Mucosa of gallbladder (tissue), 1 donor: Measurements from ENCODE around the gene PARP12. TPM values are rescaled to one million over a fixed set of nuclear protein-coding genes. Genes with fewer than 3 reads are reported as not detected.

ENCODE experiments used
- DNase-seq: peaks from one replicate; pipeline ENCODE4 v3.0.0-alpha.2; 2020; ENCODE audit warnings: low spot score
- total RNA-seq: library from RNA; stranded (reverse); gene quantifications from one replicate; pipeline ENCODE4 v1.2.1, GENCODE V29; 2021
- donor health status: DM: no; HTN: no; CAD: no.

The PARP12 gene
- total RNA-seq, 1 donor from 2014 or later = 26.7 TPM

DNA sequence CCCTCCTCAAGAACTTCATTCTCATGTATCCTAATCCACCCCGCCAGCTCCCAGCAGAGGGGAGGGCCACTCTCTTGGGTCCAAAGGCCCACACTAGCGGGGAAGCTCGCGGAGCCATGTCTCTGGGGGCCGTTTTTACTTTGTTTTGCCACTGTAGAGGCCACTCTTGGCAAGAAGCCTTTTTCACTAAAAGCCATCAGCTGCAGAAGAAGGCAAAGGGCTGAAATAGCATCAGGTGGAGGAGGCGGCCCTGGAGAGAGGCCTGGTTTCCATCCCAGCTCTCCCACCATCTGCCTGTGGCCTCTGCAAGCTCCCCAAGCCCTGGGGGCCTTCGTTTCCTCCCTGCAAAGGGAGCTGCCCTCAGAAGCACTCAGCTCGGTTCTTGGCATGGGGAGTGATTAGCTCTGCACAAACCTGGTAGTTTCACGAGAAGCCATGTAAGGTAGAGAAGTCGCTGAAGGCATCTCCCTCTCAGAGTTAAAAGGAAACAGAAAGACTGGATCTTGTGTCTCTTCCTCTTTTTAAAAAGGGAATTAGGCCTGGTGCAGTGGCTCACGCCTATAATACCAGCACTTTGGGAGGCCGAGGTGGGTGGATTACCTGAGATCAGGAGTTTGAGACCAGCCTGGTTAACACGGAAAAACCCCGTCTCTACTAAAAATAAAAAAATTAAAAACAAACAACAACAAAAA, 70.3 kb downstream of the PARP12 start:
- DNase-seq = no peak

DNA sequence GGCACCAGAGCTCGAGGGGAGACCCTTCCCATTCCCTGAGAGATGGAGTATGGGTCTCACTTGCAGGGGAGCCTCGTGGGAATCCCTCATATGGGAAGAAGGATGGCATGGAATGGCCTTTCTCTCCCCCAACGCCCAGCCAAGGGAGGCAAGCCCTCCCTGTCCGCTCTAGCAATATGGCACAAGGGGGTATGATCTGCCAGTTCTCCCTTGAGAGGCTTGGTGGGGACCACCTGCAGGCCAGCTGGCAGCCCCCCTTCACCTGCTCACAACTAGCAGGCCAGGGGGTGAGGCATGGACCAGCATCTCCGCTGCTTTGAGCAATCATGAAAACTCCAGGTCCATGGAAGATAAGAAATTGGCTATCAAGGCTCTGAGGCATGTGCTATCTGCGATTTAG, 70.8 kb downstream of the PARP12 start:
- DNase-seq = no peak

DNA sequence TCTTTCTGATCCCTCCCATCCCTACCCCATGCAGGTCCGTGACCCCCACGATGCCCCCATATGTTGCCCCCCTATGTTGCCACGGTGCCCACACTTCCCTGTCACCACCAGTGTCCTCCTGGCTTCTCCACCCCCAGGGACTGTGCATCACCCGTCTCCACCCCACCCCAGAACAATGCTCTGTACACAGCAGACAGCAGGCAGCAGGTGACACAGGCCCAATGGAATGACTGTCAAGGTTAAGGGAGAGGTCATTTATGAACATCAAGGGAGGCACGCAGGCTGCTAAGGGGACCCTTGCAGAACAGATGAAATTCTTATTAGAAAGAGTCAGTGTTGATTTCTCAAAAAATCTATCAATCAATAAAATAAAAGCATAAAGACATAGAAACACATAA, 71.5 kb downstream of the PARP12 start:
- DNase-seq = no peak

DNA sequence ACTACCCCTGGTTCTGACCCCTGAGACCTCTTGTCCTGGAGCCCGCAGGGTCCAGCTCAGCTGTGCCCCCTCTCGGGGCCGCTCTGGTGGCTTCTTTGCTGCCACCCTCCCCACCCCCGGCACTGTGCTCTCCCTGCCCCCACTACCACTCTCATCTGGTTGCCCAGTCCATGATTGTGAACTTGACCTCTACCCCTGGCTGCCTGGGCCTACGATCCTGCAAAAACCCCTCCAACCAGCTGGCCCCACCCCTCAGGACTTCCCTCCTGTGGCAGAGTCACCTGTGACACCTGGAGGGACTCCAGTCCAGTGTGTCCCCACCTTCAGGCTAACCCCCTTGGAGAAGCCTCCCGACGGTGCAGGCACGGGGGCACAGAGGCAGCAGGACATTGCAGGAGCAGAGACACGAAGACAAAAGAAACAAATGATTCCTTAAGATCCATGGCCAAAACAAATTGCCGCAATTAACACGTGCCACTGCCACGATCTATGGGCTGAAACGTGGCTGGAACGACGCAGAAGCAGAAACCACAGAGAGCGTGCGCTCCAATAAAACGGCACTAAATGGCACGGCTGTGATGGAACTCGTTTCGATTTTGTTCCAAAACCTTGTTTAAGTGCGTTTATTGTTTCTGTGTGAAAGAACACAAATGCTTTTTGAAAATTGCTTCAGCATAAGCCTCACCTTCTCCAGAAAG, 72.0 kb downstream of the PARP12 start:
- no peak for DNase-seq

DNA sequence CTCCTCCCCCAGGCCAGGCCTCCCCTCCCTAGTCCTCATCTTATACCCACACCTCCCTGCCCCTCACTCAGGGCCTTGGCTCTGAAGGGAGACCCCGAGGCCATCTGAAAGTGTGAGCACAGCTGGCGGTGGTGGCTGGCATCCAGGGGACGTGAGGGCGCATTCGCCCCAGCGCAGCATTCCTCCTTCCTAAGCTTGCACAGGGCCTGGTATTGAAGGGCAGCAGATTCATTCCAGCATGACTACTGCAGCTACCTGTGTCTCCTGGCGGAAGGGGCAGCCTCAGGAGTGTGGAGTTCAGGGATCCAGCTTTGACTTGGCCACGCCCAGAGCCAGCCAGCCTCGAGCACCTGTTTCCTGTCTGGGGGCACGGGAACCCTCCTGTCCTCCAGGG, 72.6 kb downstream of the PARP12 start:
- no peak for DNase-seq

DNA sequence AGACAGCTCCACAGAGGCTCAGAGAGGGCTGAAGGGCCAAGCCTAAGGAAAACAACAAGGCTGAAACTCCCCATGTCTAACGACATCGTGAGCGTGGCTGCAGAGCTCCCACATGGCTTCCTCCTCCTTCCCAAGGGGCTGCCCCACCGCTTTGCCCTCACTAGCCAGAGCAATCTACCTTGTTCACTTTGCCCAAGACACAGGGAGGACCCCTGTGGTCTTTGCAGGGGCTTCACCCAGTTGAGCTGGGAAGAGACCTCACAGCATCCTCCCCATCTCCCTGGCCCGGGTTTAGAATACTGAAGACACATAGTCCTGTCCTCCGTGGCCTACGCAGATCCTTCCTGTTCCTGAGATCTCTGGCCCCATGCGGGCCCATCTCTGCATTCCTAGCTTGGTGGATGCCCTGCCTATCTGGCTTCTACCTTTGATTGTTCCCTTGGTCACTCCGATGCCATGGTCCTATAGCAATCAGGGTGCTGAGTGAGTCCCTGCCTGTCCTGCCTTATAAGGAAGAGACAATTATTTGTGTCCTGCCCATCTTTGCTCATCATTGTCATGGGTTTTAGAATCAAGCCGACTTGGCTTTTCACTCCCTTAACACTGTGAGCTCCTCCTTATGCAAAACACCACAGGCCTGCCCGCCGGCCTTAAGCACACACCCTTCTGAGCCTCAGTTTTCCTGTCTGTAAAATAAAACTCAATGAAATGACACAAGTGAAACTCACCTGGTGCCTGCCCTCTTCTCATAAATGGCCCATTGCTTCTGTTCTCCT, 73.2 kb downstream of the PARP12 start:
- no peak for DNase-seq

DNA sequence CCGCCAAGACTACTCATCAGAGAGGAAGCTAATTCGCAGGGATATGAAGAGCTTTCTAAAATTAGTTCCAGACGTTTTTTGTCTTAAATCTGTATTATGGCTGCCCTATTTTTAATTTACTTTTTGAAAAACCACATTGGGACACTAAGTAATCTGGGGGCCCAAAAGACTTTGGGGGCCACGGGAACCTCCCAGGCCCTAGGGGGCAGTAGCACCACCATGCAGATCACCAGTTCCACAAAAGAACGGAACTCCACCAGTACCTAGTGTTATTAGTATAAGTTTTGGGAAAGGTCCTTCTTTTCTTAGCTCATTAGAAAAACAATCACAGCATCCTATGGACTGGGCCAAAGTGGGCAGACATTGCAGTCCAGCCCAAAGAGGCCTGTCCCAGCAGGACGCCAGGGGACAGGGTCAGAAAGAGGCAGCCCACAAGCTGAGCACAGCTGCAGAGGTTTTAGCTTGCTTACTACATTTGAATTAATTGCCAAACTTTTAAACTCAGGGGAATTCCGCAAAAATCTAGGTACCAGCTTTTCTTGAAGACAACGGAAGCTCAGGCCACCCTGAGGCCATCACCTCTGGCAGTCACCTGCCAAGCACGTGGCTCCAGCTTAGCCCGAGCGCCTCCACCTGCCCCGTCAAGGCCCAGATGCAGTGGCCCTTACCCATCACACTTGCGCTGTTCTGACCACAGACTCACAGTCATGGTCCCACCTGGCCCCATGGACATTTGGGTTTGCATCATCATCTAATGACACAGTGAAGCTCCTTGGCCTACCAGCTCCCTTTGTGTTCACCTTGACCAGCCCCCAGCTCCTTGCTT, 74.8 kb downstream of the PARP12 start:
- no peak for DNase-seq

DNA sequence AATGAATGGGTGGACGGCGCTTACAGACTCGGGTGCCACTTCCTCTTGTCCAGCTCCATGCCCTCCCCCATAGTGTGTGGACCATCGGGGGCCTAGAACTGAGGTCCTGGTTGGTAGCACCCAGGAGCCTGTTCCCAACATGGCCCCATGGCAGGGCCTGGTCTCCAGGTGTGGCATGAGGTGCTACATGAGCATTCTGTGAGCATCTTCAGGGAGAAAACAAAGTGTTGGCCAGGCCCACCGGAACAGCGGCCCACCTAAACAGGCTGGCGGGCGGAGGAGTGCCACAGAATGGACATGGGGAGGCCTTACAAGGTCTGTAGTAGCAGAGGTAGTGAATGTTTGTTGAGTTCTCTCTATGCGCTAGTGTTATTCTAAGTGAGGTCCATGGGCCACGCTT, 76.9 kb downstream of the PARP12 start:
- no peak for DNase-seq

DNA sequence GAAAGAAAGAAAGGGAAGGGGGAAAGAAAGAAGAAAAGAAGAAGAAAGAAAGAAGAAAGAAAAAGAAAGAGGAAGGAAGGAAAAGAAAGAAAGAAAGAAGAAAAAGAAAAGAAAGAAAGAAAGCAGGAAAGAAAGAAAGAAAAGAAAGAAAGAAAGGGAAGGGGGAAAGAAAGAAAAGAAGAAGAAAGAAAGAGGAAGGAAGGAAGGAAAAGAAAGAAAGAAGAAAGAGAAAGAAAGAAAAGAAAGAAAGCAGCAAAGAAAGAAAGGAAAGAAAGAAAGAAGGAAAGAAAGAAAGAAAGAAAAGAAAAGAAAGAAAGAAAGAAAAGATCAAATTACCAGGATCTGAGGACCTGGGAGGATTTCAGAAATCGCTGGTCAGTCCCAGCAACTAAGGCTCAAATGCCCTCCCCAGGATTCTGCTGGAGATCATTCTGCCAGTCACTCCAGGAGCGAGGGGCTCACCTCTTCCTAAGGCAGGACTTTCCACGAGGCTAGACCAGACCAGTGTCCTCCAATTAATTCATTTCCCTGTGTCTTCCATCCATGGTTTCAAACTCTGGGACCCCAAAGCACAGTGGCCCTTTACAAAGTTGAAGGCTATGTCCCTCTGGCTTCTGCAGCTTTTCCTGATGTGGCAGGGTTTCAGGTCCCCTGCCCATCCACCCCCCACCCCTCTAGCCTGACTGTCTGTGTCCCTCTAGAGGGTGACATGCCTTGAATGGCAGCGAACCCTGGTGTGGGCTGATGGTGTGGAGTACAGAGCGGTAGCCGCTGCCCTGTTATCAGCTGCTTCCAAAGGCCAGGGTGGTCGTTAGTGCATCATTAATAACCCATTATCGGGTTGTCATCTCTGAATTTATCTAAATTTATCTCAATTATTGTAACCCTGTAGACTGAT, 77.9 kb downstream of the PARP12 start:
- DNase-seq = no peak

DNA sequence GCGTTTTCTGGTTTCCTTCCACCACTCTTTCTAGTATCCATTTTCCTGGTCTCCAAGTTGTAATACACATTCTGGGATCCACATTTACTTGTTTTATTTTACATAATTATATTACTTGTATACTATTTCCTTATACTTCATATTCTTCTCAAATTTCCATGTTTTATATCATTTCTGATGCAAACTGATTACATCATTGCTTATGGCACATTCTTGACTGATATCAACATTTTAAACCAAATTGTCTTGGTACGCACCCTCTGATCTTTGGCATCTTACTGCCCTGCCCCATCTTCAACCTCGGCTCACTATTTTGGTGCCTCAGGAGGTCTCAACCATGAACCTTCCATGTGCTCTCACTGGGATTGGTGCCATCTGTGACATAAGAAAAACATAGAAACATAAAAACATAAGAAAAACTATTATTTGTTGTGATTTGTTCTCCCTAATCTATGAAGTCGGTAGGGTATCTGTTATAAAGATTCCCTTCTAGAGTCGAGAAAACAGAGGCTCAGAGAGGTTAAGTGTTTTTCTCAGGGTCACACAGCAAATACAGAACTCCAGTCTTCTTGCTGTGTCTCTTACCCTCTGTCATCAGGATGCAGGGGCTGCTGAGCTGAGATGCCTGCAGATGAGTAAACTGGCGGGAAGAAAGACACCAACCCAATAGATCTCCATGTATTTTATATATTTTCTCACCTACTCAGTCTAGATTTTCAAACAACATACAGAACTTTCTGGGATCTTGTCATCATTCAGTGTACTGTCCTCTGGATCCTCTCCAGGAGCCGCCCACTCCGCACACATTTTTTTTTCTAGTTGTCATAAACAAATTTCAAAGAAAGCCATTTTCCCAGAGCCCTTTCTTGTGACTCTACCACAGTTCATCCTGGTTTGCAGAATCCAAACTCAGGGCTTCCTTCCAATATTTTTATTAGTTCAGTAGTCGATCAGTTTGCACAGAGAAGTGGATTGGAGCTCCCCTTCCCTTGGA, 79.5 kb downstream of the PARP12 start:
- DNase-seq = no peak

DNA sequence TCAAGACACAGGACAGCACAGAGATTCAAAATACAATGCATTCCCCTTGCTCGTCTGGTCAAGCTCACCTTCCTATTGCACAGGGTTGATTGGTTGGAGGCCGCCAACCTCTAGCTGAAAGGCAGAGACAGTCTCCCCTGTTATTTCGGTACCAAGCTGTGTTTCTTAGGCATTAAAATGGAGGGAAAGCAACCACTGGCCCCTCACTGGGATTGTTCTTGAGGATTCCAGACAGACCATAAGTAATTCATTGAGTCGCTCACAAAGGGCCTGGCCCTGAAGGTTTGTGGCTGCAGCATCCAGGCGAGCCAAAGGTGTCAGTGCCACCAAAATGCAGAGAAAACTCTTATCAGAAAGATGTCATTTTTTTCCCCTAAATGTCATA, 81.2 kb downstream of the PARP12 start:
- DNase-seq = no peak

DNA sequence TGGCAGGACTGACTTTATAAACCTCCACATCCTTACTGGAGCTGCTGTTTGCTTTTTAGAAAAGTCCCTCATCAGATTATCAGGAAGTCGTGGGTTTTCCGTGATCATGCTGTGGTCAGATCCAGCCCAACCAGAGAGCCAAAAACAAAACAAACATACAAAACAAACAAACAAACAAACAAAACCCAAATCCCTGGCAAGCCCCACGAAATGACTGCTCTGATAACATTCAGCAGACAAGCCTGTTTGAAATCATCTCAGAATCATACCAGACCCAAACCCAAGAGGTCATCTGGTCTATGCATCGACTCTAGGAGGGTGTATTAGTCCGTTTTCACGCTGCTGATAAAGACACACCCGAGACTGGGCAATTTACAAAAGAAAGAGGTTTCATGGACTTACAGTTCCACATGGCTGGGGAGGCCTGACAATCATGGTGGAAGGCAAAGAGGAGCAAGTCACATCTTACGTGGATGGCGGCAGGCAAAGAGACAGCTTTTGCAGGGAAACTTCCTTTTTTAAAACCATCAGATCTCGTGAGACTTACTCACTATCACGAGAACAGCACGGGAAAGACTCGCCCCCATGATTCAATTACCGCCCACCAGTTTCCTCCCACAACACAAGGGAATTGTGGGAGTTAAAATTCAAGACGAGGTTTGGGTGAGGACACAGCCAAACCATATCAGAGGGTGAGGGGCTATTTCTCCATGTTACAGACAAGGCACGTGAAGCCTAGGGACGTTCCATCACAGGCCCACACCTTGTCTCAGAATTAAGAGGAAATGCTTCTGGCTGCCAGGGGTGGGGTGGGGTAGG, 85.7 kb downstream of the PARP12 start:
- no peak for DNase-seq

DNA sequence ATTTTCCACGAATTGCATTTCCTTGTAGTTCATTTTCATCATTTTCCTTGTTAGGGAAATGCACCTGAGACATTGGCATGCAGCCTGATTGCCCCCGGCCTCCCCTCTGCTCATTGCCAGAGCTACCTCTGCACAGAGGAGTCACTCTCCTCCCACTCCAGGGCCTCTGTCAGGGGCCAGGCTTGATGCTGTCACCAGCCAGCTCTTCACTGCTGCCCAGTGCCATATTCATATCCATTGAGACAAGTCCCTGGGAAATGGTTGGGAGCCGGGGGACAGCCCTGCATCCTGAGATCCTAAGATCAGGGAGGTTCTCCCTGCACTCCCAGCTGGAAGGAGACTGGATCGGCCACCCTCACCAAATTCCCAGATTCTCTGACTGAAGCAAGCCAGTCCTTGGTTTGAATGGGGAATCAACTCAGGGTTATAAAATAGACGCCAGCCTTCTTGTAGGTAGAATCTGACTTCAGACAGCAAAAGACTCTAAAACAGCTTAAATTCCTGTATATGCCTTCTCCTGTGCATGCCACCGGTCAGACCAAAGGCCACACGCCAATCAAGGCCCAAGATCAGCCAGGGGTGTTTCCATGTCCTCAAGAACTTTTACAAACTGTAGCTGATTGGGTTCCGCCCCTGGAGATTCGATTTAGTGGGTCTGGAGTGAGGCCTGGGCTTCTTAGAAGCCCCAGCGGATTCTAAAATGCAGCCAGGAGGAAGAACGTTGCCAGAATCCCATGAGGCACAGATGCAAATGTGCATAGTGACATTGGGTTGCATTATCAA, 86.5 kb downstream of the PARP12 start:
- DNase-seq = no peak

DNA sequence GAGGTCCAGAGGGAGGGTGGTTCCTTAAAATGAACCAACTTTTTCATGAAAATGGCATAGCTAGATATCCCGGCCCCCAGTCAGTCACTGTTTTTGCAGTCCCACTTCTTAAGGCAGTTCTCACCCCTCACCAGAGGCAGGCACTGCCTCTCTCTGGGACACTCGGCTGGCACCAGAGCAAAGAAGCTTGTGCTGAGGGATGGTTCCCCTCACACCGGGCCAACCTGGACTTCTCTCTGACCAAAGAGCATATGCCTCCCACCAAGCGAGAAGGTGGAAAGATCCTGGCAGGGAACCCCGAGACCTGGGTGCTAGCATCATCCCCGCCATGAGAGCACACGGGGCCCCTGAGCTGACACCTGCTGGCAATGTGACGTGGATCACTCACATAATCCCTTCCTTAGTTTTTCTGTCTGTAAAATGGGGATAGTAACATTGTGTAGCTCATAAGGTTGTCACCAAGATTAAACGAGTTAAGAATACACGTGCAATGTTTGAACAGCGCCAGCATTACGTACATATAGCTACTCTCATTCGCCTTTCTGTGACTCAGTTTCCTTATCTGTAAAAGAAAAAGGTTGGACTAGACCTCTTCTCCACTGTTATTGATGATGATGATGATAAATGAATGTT, 88.5 kb downstream of the PARP12 start:
- DNase-seq = no peak
